GM23248 (cell line): ENCODE measurements around the gene FMO1.

ENCODE experiments used
- EZH2 ChIP-seq: fragments of 200-600 bp; sonication (generic); IDR thresholded peaks from 2 replicates; pipeline ENCODE4 v1.6.1; 2018; ENCODE audit warnings: antibody characterized with exemption, mild to moderate bottlenecking; ENCODE audit not compliant: insufficient read depth, poor library complexity, severe bottlenecking
- EZH2phosphoT487 ChIP-seq: fragments of 200-600 bp; sonication (generic); IDR thresholded peaks from 2 replicates; pipeline ENCODE4 v1.6.1; 2018; ENCODE audit warnings: antibody characterized with exemption, moderate library complexity, mild to moderate bottlenecking, low read depth; ENCODE audit not compliant: insufficient read depth

DNA sequence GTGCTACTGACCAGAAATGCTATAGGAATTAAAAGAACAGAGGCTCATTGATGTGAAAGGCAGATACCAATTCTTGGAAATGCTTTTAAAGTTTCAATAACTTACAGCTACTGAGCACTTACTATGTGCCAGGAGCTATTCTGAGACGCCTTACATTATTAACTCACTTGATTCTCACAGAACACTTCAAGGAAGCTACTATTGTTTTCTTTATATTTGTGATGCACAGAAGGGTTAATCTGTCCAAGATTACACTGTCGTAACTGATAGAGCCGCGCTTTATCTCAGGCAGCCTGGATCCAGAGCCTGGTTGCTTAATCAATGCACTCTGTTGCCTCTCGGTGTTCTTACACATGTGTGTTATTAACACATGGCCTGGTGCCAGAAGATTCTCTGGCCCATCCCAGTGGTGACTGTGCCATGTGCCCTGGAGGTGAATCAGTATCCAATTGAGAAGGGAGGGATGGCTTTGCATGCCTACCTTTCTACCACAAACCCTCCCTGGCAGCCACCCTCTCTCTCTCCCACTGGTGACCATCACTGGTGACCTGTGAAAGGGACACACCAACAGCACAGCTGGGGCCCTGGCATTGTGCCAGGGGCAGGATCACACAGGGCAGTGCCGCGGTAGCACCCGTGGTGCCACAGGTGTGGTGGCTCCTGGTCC, 8.8 kb downstream of the FMO1 start:
- TF ChIP-seq EZH2phosphoT487 (no peak), EZH2 (no peak)
